LHCN-M2 (cell line): Measurements from ENCODE around the gene DCLK2. TPM values are rescaled to one million over a fixed set of nuclear protein-coding genes. Genes with fewer than 3 reads are reported as not detected.
A peak's percentile ranks its signal among the peaks of the same experiment; 100 is the strongest.

Experiments used
- DNase-seq: peaks from one replicate; pipeline ENCODE4 v3.0.0-alpha.2; 2012; ENCODE audit warnings: low read depth
- polyA plus RNA-seq: library from polyadenylated mRNA; unstranded; fragments of >200 nt; gene quantifications from one replicate; pipeline ENCODE4 v1.2.1, GENCODE V29; 2012; ENCODE audit warnings: missing spikeins
- total RNA-seq: library from RNA; depleted of rRNA; stranded (reverse); fragments of >200 nt; gene quantifications from 2 replicates; pipeline ENCODE4 v1.2.3, GENCODE V29; 2014; rRNA removed

Gene DCLK2
- 2.8 and 2.9 TPM in 2 replicates for total RNA-seq
- polyA plus RNA-seq = 12.3 TPM

GRCh38 chr4:150078041-150078578 lies at the start of gene DCLK2:
DCLK2 (plus strand) TSS chr4:150078445; CDS start chr4:150079028, 583 bp downstream.
- peak; percentile 72 for DNase-seq

- no peak for DNase-seq
These were observed 45.7 kb upstream of the DCLK2 start for GRCh38 chr4:150032541-150032940.

GRCh38 chr4:150033081-150033480 lies 45.2 kb upstream of the DCLK2 start:
- no peak for DNase-seq

GRCh38 chr4:150033901-150034300 lies 44.3 kb upstream of the DCLK2 start:
- DNase-seq = peak; percentile 70

- DNase-seq = no peak
These were observed 40.9 kb upstream of the DCLK2 start for GRCh38 chr4:150037251-150037856.

- DNase-seq = no peak
These were observed 39.7 kb upstream of the DCLK2 start for GRCh38 chr4:150038335-150039076.

- no peak for DNase-seq
These were observed 38.7 kb upstream of the DCLK2 start for GRCh38 chr4:150039274-150040127.

- no peak for DNase-seq
These were observed 33.7 kb upstream of the DCLK2 start for GRCh38 chr4:150044517-150044916.

- DNase-seq = no peak
These were observed 32.8 kb upstream of the DCLK2 start for GRCh38 chr4:150045410-150045809.

- DNase-seq = no peak
These were observed 31.5 kb upstream of the DCLK2 start for GRCh38 chr4:150046728-150047217.

GRCh38 chr4:150047546-150047945 lies 30.7 kb upstream of the DCLK2 start:
- no peak for DNase-seq

- DNase-seq = no peak
These were observed 28.6 kb upstream of the DCLK2 start for GRCh38 chr4:150049682-150050081.

- no peak for DNase-seq
These were observed 27.7 kb upstream of the DCLK2 start for GRCh38 chr4:150050566-150050965.

GRCh38 chr4:150051111-150051510 lies 27.1 kb upstream of the DCLK2 start:
- no peak for DNase-seq

GRCh38 chr4:150055467-150055866 lies 22.8 kb upstream of the DCLK2 start:
- no peak for DNase-seq

- DNase-seq = peak; percentile 82
These were observed 21.7 kb upstream of the DCLK2 start for GRCh38 chr4:150056569-150056968.

- no peak for DNase-seq
These were observed 17.0 kb upstream of the DCLK2 start for GRCh38 chr4:150061086-150061776.

GRCh38 chr4:150063128-150063527 lies 15.1 kb upstream of the DCLK2 start:
- peak; percentile 16 for DNase-seq

- no peak for DNase-seq
These were observed 12.5 kb upstream of the DCLK2 start for GRCh38 chr4:150065740-150066139.

- no peak for DNase-seq
These were observed 10.4 kb upstream of the DCLK2 start for GRCh38 chr4:150067859-150068258.

- no peak for DNase-seq
These were observed 9.8 kb upstream of the DCLK2 start for GRCh38 chr4:150068300-150068960.
